ENCODE results near the gene CLBA1. TPM values are rescaled to one million over a fixed set of nuclear protein-coding genes. Genes with fewer than 3 reads are reported as not detected.

The CLBA1 gene
- total RNA-seq, 4 donors from 2014 or later = 0.71 to 4.0 (median 3.3) TPM

DNA sequence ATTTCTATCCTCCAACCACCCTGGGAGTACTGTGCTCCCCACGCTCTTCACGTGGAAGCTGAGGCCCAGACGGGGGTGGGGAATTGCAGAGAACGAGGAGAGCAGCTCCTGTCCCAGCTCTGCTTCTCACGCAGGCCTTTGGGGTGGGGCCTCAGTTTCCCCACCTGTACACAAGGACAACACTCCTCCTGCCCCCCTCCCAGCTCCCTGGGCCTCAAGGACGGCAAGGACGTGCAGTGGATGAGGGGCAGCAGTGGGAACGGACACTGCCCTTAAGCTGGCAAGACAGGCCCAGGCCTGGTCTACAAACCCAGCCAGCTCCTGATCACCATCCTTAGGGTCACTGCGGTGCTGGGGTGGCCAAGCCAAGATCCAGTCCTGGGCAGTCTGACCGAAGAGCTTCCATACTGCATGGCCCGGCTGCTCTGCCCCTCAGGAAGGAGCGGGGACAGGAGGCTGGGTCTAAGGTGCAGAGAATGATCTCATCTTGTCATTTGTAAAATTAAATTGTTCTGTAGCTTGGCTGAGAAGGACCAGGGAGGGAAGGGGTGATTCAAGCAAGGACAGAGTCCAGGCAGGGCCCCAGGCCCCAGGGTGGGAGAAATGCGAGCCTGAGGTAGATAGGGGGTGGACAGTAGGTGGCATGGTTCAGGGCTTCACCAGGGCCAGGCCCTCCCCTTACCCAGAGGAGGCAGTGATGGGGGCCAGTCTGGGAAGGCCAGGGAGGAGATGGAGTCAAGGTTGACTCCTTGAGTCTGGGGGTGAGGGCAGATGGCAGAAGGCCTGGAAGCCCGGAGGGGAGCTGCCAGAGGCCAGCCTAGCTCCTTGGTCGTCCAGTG is 1.3 kb upstream of the CLBA1 start:
- in situ Hi-C loops (cut with MboI; ENCODE audit: low sequenced_read_pairs in 4 of 4) = loop anchor here in 1 of 4 donors (5.0 kb wide), 1 partner anchor 58 kb away; no protein-coding TSS in a partner anchor
- TF ChIP-seq, protein P1, sequence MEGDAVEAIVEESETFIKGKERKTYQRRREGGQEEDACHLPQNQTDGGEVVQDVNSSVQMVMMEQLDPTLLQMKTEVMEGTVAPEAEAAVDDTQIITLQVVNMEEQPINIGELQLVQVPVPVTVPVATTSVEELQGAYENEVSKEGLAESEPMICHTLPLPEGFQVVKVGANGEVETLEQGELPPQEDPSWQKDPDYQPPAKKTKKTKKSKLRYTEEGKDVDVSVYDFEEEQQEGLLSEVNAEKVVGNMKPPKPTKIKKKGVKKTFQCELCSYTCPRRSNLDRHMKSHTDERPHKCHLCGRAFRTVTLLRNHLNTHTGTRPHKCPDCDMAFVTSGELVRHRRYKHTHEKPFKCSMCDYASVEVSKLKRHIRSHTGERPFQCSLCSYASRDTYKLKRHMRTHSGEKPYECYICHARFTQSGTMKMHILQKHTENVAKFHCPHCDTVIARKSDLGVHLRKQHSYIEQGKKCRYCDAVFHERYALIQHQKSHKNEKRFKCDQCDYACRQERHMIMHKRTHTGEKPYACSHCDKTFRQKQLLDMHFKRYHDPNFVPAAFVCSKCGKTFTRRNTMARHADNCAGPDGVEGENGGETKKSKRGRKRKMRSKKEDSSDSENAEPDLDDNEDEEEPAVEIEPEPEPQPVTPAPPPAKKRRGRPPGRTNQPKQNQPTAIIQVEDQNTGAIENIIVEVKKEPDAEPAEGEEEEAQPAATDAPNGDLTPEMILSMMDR (IDR thresholded peaks at IDR 0.05 in 4 of 5, conservative IDR thresholded peaks at IDR 0.05 in 1 of 5) = no peak

DNA sequence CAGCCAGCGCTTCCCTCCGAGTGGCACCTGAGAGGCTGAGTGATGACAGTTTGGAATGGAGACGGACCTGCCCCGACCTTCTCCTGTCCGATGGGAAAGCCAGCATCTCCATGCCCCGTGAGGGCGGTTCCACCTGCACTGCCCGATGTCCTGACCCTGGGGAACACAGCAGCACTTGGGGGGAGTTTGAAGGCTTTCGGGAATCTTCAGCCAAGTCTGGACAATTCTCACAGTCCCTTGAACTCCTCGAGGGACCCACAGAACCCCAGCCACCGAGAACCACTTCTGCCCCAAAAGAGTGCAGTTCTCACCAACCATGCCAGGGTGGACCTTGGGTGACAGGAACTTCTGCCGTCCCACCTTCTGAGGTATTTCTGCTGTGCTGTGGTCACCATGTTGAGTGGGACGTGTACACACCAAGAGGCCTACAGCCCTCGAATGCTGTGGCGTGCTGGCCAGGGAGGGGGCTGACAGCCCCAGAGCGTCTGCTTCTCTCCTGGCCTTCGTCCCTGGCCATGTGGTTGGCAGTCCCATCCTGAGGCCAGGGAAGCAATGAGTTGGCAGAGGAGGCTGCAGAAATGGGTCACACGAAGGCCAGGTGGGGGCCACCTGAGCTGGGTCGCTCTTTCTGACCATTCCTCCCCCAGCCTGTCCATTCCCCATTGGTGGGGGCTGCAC is 1.0 kb downstream of the CLBA1 start:
- TF ChIP-seq, protein P1 (IDR thresholded peaks at IDR 0.05 in 4 of 5, conservative IDR thresholded peaks at IDR 0.05 in 1 of 5) = no peak
- TF ChIP-seq POLR2A (IDR thresholded peaks at IDR 0.05) = no peak
- Histone ChIP-seq H3K4me3 (peak overlapping the region; percentile 67 to 90 (median 79)), H3K36me3 (no peaks in the 10 kb centered on the region), H3K27ac (no peak overlapping the region), H3K4me1 (peaks cover 7 to 9% of the 10 kb centered on the region in 2 donors), H3K27me3 (no peaks in the 10 kb centered on the region), H3K9me3 (no peaks in the 10 kb centered on the region)
- DNase-seq = no peak
- intact Hi-C loops (cut with DNase I; ENCODE audit: low total_unique reads) (loop anchor here (5.0 to 10.0 kb wide), 2 partner anchors 178 to 189 kb away; partner anchors contain the start of genes AKT1 and JAG2), in situ Hi-C loops (cut with MboI; ENCODE audit: low sequenced_read_pairs in 4 of 4) (no loop called here)
- ATAC-seq = no peak

More for the DNA sequence above, 1.3 kb upstream of the CLBA1 start:
- no peak for ATAC-seq
- no peaks in the 10 kb centered on the region for H3K27me3 ChIP-seq
- no peaks in the 10 kb centered on the region for H3K36me3 ChIP-seq
- no peak overlapping the region for H3K4me3 ChIP-seq
- intact Hi-C loops (cut with DNase I; ENCODE audit: low total_unique reads) = loop anchor here (10.0 kb wide), 1 partner anchor 181 kb away; the partner anchor contains the start of gene JAG2
- DNase-seq = no peak
- peaks cover 12% of the 10 kb centered on the region in 2 donors for H3K4me1 ChIP-seq
- H3K9me3 ChIP-seq = no peaks in the 10 kb centered on the region
- H3K27ac ChIP-seq = no peak overlapping the region

DNA sequence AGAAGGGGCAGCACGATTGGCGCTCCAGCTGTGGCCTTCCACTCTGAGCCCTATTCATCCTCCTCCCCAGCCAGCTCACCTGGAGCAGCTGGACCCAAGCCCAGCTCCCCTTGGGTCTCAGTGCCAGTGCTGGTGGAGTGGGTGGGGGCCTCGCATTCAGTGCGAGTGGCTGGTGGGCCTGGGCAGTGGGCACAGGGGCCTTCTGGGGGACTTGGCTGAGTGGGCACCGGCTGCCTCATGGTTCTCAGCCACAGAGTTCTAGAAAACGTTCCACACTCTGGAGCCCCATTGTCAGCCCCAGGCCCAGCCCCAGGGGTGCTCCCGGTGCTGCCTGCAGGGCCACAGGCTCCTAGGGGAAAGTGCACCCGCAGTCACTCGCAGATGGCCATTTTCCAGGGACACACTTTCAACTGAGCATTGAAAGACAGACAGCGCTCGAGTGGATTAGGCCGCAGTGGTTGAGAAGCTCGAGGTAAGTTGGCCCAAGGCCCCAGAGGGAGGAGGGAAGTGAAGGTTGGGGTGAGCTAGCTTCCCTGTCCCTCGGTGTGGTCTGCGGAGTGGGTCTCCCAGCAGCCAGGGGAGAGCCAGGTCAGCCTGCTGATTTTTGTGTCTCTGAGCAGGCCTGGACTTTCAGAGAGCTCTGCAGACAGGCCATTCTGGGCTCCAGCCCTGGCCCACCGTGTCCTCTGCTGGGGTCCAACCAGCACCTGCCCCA is 3.8 kb downstream of the CLBA1 start:
- Histone ChIP-seq H3K9me3 (no peaks in the 10 kb centered on the region), H3K4me3 (no peak overlapping the region), H3K27me3 (no peaks in the 10 kb centered on the region), H3K27ac (no peak overlapping the region), H3K36me3 (no peaks in the 10 kb centered on the region), H3K4me1 (peaks cover 7 to 9% of the 10 kb centered on the region in 2 donors)
- ATAC-seq = no peak
- intact Hi-C loops (cut with DNase I; ENCODE audit: low total_unique reads) = loop anchor here (5.0 to 10.0 kb wide), 2 partner anchors 175 to 192 kb away; partner anchors contain the start of genes AKT1 and JAG2
- TF ChIP-seq, protein P1 (IDR thresholded peaks at IDR 0.05 in 4 of 5, conservative IDR thresholded peaks at IDR 0.05 in 1 of 5) = no peak
- TF ChIP-seq POLR2A (IDR thresholded peaks at IDR 0.05) = no peak
- in situ Hi-C loops (cut with MboI; ENCODE audit: low sequenced_read_pairs in 4 of 4) = no loop called here
- no peak for DNase-seq

DNA sequence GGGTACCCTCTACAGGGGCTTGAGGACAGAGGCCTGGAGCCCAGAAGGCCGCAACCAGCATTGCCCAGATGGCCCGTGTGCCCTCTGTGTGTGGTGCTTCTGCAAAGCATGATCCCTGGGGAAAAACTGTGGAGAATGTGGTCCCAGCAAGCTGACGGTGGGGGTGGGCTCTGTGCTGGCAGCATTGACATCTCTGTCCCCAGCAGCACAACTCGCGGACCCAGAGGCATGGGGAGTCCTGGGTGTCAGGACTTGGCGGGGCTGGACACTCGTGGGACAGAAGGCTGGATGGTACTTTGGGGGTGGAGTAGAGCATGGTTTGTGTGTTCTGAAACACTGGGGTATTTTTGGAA is 4.3 kb downstream of the CLBA1 start:
- ATAC-seq (no peak), DNase-seq (no peak)
- no peak for TF ChIP-seq POLR2A (IDR thresholded peaks at IDR 0.05)
- TF ChIP-seq, protein P1 (IDR thresholded peaks at IDR 0.05 in 4 of 5, conservative IDR thresholded peaks at IDR 0.05 in 1 of 5) = no peak
- in situ Hi-C loops (cut with MboI; ENCODE audit: low sequenced_read_pairs in 4 of 4) (no loop called here), intact Hi-C loops (cut with DNase I; ENCODE audit: low total_unique reads) (loop anchor here (5.0 to 10.0 kb wide), 2 partner anchors 175 to 193 kb away; partner anchors contain the start of genes AKT1 and JAG2)
- Histone ChIP-seq H3K27ac (no peak overlapping the region), H3K4me3 (no peak overlapping the region), H3K27me3 (no peaks in the 10 kb centered on the region), H3K9me3 (no peaks in the 10 kb centered on the region), H3K4me1 (peaks cover 7 to 9% of the 10 kb centered on the region in 2 donors), H3K36me3 (no peaks in the 10 kb centered on the region)

Data from gastrocnemius medialis (tissue), 4 donors.